PC-9 (cell line): Measurements from ENCODE around the gene AMBRA1. TPM values are rescaled to one million over a fixed set of nuclear protein-coding genes. Genes with fewer than 3 reads are reported as not detected.

Experiments used
- BruUV-seq: library from RNA; stranded (reverse); fragments of 400-500 nt; replicated peaks from 2 replicates; lab custom pipeline; 2021; lab: Mats Ljungman, UMichigan
- CTCF ChIA-PET: fragments of 300-600 bp; sonication (Branson Sonifier 250); formaldehyde crosslinking; loops from one replicate; lab custom pipeline; 2022; ENCODE audit warnings: antibody characterized with exemption; lab: Charles Lee
- POLR2A ChIA-PET: fragments of 300-600 bp; sonication (Branson Sonifier 250); formaldehyde crosslinking; loops from one replicate; lab custom pipeline; 2022; ENCODE audit warnings: antibody characterized with exemption; ENCODE audit not compliant: unreplicated experiment; lab: Charles Lee
- DNase-seq, 2 experiments: peaks; one replicate each; pipeline versions ENCODE4 v3.0.0 to v3.0.0-alpha.2; 2015 to 2022; ENCODE audit warnings: mixed read lengths in 1 of 2
- H2AFZ ChIP-seq: fragments of 200-600 bp; sonication (generic); 2 replicates; pipeline ENCODE4 v1.8.1; 2017; ENCODE audit warnings: antibody characterized with exemption
- H3F3A ChIP-seq: fragments of 200-600 bp; sonication (generic); 2 replicates; pipeline ENCODE4 v1.8.1; 2017; ENCODE audit warnings: antibody characterized with exemption, mild to moderate bottlenecking, low read depth; ENCODE audit not compliant: insufficient read depth
- H3K27ac ChIP-seq: fragments of 200-600 bp; sonication (generic); 2 replicates; pipeline ENCODE4 v1.6.1; 2016; ENCODE audit warnings: mixed run types
- H3K27me3 ChIP-seq: fragments of 200-600 bp; sonication (generic); 2 replicates; pipeline ENCODE4 v1.6.1; 2016; ENCODE audit warnings: low read depth, mixed run types; ENCODE audit not compliant: insufficient read depth
- H3K36me3 ChIP-seq: fragments of 200-600 bp; sonication (generic); 2 replicates; pipeline ENCODE4 v1.6.1; 2016; ENCODE audit warnings: low read depth, mixed run types
- H3K4me1 ChIP-seq: fragments of 200-600 bp; sonication (generic); replicated peaks from 2 replicates; pipeline ENCODE4 v1.6.1; 2016; ENCODE audit warnings: mixed run types; ENCODE audit not compliant: insufficient read depth
- H3K4me2 ChIP-seq: fragments of 200-600 bp; sonication (generic); 2 replicates; pipeline ENCODE4 v1.6.1; 2017; ENCODE audit warnings: mixed run types
- H3K4me3 ChIP-seq: fragments of 200-600 bp; sonication (generic); 2 replicates; pipeline ENCODE4 v1.6.1; 2016; ENCODE audit warnings: mixed run types
- H3K79me2 ChIP-seq: fragments of 200-600 bp; sonication (generic); 2 replicates; pipeline ENCODE4 v1.6.1; 2017; ENCODE audit warnings: low read depth, mixed run types
- H3K9me2 ChIP-seq: fragments of 200-600 bp; sonication (generic); 2 replicates; pipeline ENCODE4 v1.8.1; 2017; ENCODE audit warnings: mild to moderate bottlenecking; ENCODE audit not compliant: insufficient read depth
- H3K9me3 ChIP-seq: fragments of 200-600 bp; sonication (generic); 2 replicates; pipeline ENCODE4 v1.8.1; 2016; ENCODE audit warnings: low read depth; ENCODE audit not compliant: insufficient read depth
- H4K20me1 ChIP-seq: fragments of 200-600 bp; sonication (generic); 2 replicates; pipeline ENCODE4 v1.8.1; 2017; ENCODE audit not compliant: insufficient read depth
- CTCF ChIP-seq: fragments of 200-600 bp; sonication (generic); conservative IDR thresholded peaks from 2 replicates; pipeline ENCODE4 v1.6.1; 2017; ENCODE audit warnings: mixed run types, antibody characterized with exemption, mild to moderate bottlenecking, moderate library complexity
- EZH2 ChIP-seq: fragments of 200-600 bp; sonication (generic); IDR thresholded peaks from 2 replicates; pipeline ENCODE4 v1.8.0; 2017; ENCODE audit warnings: antibody characterized with exemption, low read depth
- intact Hi-C: fragments of 100-400 bp; cut with micrococcal nuclease; formaldehyde crosslinking; loops from one replicate; pipeline ENCODE4 v1.10.0; 2022; ENCODE audit not compliant: unreplicated experiment
- total RNA-seq: library from RNA; stranded (reverse); gene quantifications from 2 replicates; pipeline ENCODE4 v1.2.3, GENCODE V29; 2021

The AMBRA1 gene
- total RNA-seq, 1 experiment from 2014 or later, result 41.4 TPM

GRCh38 chr11:46547579-46547978 is 46.2 kb downstream of the AMBRA1 start:
- intact Hi-C loops, result no loop called here
- BruUV-seq, result no TSS peak
- ChIA-PET CTCF (interaction anchor here (0.7 kb wide), 1 partner anchor 412 kb away, joined by 6 read pairs; no protein-coding TSS in a partner anchor), POLR2A (interaction anchor here (0.7 kb wide), 2 partner anchors 117 to 692 kb away, joined by 10 to 27 read pairs; no protein-coding TSS in a partner anchor)
- peaks cover 11% of the 10 kb centered on the region for H3F3A ChIP-seq
- H3K9me2 ChIP-seq, result no peaks in the 10 kb centered on the region
- H2AFZ ChIP-seq, result no peak overlapping the region
- no peaks in the 10 kb centered on the region for H3K27me3 ChIP-seq
- peaks cover 46% of the 10 kb centered on the region for H3K79me2 ChIP-seq
- peaks cover 4% of the 10 kb centered on the region for H3K4me1 ChIP-seq
- TF ChIP-seq EZH2 (no peak), CTCF (no peak)
- H3K36me3 ChIP-seq, result peaks cover 21% of the 10 kb centered on the region
- no peaks in the 10 kb centered on the region for H4K20me1 ChIP-seq
- no peak overlapping the region for H3K4me3 ChIP-seq
- no peak overlapping the region for H3K27ac ChIP-seq
- H3K4me2 ChIP-seq, result no peak overlapping the region
- no peak for DNase-seq
- no peaks in the 10 kb centered on the region for H3K9me3 ChIP-seq

DNA sequence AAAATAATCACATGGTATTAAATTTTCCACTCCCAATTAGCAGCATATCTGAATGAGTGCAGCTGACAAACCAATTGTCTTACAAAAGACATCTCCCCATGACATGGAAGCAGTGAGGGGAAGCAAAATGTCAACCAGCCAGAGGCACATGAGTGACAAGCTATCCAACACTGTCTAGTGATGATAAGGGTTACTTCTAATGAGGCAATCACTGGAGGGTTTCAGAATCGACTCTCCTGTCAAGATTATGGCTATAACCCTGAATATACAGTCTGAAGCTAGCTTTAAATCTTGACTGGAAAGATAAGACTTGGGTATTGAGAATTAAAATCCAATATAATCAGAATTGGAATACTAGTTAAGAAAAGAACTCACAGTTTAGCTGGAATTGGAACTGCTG is 50.3 kb downstream of the AMBRA1 start:
- no peak overlapping the region for H3K27ac ChIP-seq
- peaks cover 13% of the 10 kb centered on the region for H4K20me1 ChIP-seq
- BruUV-seq, result no TSS peak
- H3K9me3 ChIP-seq, result no peaks in the 10 kb centered on the region
- POLR2A ChIA-PET, result no interaction called here
- no peak for TF ChIP-seq CTCF
- no peak for TF ChIP-seq EZH2
- H3K4me2 ChIP-seq, result no peak overlapping the region
- no peak overlapping the region for H3K4me3 ChIP-seq
- CTCF ChIA-PET, result no interaction called here
- no peaks in the 10 kb centered on the region for H3K27me3 ChIP-seq
- no peak overlapping the region for H2AFZ ChIP-seq
- H3K4me1 ChIP-seq, result no peaks in the 10 kb centered on the region
- H3K79me2 ChIP-seq, result peaks cover 17% of the 10 kb centered on the region
- H3K36me3 ChIP-seq, result peaks cover 32% of the 10 kb centered on the region
- H3F3A ChIP-seq, result peaks cover 7% of the 10 kb centered on the region
- no peak for DNase-seq
- H3K9me2 ChIP-seq, result no peaks in the 10 kb centered on the region
- intact Hi-C loops, result no loop called here

- no TSS peak for BruUV-seq
- no peak overlapping the region for H3K4me2 ChIP-seq
- no peaks in the 10 kb centered on the region for H3K27me3 ChIP-seq
- peak in 1 of 2 experiments; percentile 48 for DNase-seq
- H3K27ac ChIP-seq, result no peak overlapping the region
- peaks cover 23% of the 10 kb centered on the region for H3K36me3 ChIP-seq
- peaks cover 24% of the 10 kb centered on the region for H3K79me2 ChIP-seq
- H3K4me1 ChIP-seq, result peaks cover 8% of the 10 kb centered on the region; the same call in 1 of the 2 replicates
- peaks cover 8% of the 10 kb centered on the region for H3F3A ChIP-seq
- ChIA-PET CTCF (interaction anchor here (0.6 kb wide), 2 partner anchors 37 to 100 kb away, joined by 4 read pairs; no protein-coding TSS in a partner anchor), POLR2A (interaction anchor here (0.5 kb wide), 1 partner anchor 298 kb away, joined by 4 read pairs; no protein-coding TSS in a partner anchor)
- H2AFZ ChIP-seq, result no peak overlapping the region
- intact Hi-C loops, result loop anchor here (1.0 kb wide), 1 partner anchor 76 kb away; the partner anchor contains the start of genes ATG13 and HARBI1
- peaks cover 22% of the 10 kb centered on the region for H4K20me1 ChIP-seq
- no peaks in the 10 kb centered on the region for H3K9me3 ChIP-seq
- no peaks in the 10 kb centered on the region for H3K9me2 ChIP-seq
- no peak overlapping the region for H3K4me3 ChIP-seq
- TF ChIP-seq EZH2 (no peak), CTCF (no peak)
These were observed 52.0 kb downstream of the AMBRA1 start for GRCh38 chr11:46541593-46542371.
